ENCODE measurements around the gene SUSD4. TPM values are rescaled to one million over a fixed set of nuclear protein-coding genes. Genes with fewer than 3 reads are reported as not detected.

The SUSD4 gene
- total and polyA plus RNA-seq, 10 of the 15 experiments (the other 5 are each of a cell fraction or from before 2014, with no cell fraction given), result 0.13 to 1.1 (median 0.26) TPM; not detected in 3

- SMC1A ChIA-PET (ENCODE audit: uncharacterized antibody, unreplicated experiment), result interaction anchor here (1.6 to 2.4 kb wide), 3 partner anchors 35 to 98 kb away, joined by 4 to 11 read pairs (median 8); no protein-coding TSS in a partner anchor
- DNase-seq (ENCODE audit: low read depth, low spot score), result no peak
- intact Hi-C loops (cut with micrococcal nuclease; ENCODE audit: unreplicated experiment) (no loop called here), in situ Hi-C loops (cut with MboI) (no loop called here)
- Histone ChIP-seq H3K79me2 (ENCODE audit: control insufficient read depth, insufficient read depth, low read length) (no peaks in the 10 kb centered on the region), H3K9ac (ENCODE audit: control insufficient read depth, insufficient read depth, low read length) (no peak overlapping the region), H3K27me3 (replicated peaks in 1 of 2; ENCODE audit: control insufficient read depth in 2 of 2, insufficient read depth in 2 of 2, low read length in 1 of 2) (no peaks in the 10 kb centered on the region; a peak in 2 of 4 replicates), H3K4me3 (no peak overlapping the region), H2AFZ (ENCODE audit: control insufficient read depth, low read depth, low read length) (no peak overlapping the region), H3K4me2 (ENCODE audit: control insufficient read depth, insufficient read depth) (no peak overlapping the region), H3K9me3 (replicated peaks; ENCODE audit: control insufficient read depth, insufficient read depth, low read length) (no peaks in the 10 kb centered on the region), H3K27ac (ENCODE audit: control insufficient read depth, insufficient read depth) (no peak overlapping the region), H3K36me3 (ENCODE audit: control insufficient read depth in 2 of 2, insufficient read depth in 2 of 2, low read length in 1 of 2) (no peaks in the 10 kb centered on the region), H4K20me1 (ENCODE audit: control insufficient read depth, insufficient read depth) (no peaks in the 10 kb centered on the region), H3K4me1 (ENCODE audit: control insufficient read depth, insufficient read depth, low read length) (no peaks in the 10 kb centered on the region)
- FAIRE-seq, result no peak
- RAD21 ChIA-PET (ENCODE audit: unreplicated experiment), result interaction anchor here (1.0 to 1.5 kb wide), 3 partner anchors 70 to 91 kb away, joined by 3 to 4 read pairs (median 3); partner anchors contain the start of gene TLR5
- no TSS peak for BruUV-seq (replicated peaks)
- CTCF ChIA-PET, result interaction anchor here (6.2 kb wide), 1 partner anchor 96 kb away, joined by 43 read pairs; no protein-coding TSS in a partner anchor
- ATAC-seq, result no peak
- WGBS (ENCODE audit: insufficient coverage, insufficient replicate concordance, low lambda C conversion rate, missing lambda C conversion rate), result 4% methylated on average over 7 of the region's 7 CpGs
- POLR2A ChIA-PET, result interaction anchor here (1.2 kb wide), 1 partner anchor 88 kb away, joined by 3 read pairs; no protein-coding TSS in a partner anchor
- TF ChIP-seq CREB1 (IDR thresholded peaks at IDR 0.05; ENCODE audit: low read depth) (no peak), SPI1 (IDR thresholded peaks at IDR 0.05; ENCODE audit: borderline replicate concordance, insufficient read depth, low read depth, low read length) (no peak), BRCA1 (IDR thresholded peaks at IDR 0.05; ENCODE audit: low read depth, low read length) (no peak), PRDM15 (CRISPR knock-in tag; IDR thresholded peaks at IDR 0.05) (no peak), EZH2 (IDR thresholded peaks at IDR 0.05; ENCODE audit: borderline replicate concordance, control insufficient read depth, low read depth, low read length) (no peak), RELB (IDR thresholded peaks at IDR 0.05; ENCODE audit: low read depth) (no peak), ZBED1 (IDR thresholded peaks at IDR 0.05; ENCODE audit: borderline replicate concordance) (no peak), BHLHE40 (IDR thresholded peaks at IDR 0.05; ENCODE audit: borderline replicate concordance in 1 of 2, low read depth in 2 of 2, low read length in 1 of 2) (no peak), SUPT20H (IDR thresholded peaks at IDR 0.05; ENCODE audit: borderline replicate concordance, control insufficient read depth, low read depth, low read length) (no peak), NR2C1 (IDR thresholded peaks at IDR 0.05) (no peak), MTA3 (IDR thresholded peaks at IDR 0.05; ENCODE audit: borderline replicate concordance, low read length) (no peak)
Measured at GRCh38 chr1:223231581-223231980, 132.4 kb downstream of the SUSD4 start.

Data from GM12878 (cell line).